Measurements from ENCODE around the gene EFHB.
"Not testable (repeated sequence)": the region's sequence is repeated elsewhere in the genome, so short reads cannot be mapped to it uniquely, and the experiment has no call there.

The EFHB gene

GRCh38 chr3:19920401-19921080 lies 13.5 kb downstream of the EFHB start:
- no peak for DNase-seq

- no peak for DNase-seq
Observed at GRCh38 chr3:19917167-19917566, 16.9 kb downstream of the EFHB start.

- DNase-seq = no peak
Observed at GRCh38 chr3:19911452-19911851, 22.6 kb downstream of the EFHB start.

- no peak for DNase-seq
Observed at GRCh38 chr3:19907523-19907922, 26.5 kb downstream of the EFHB start.

- no peak for DNase-seq
Observed at GRCh38 chr3:19903649-19904048, 30.4 kb downstream of the EFHB start.

GRCh38 chr3:19901918-19902317 lies 32.1 kb downstream of the EFHB start:
- DNase-seq = no peak

- DNase-seq = no peak
Observed at GRCh38 chr3:19901337-19901736, 32.7 kb downstream of the EFHB start.

GRCh38 chr3:19899833-19900232 lies 34.2 kb downstream of the EFHB start:
- DNase-seq = not testable (repeated sequence)

GRCh38 chr3:19899264-19899663 lies 34.8 kb downstream of the EFHB start:
- no peak for DNase-seq

- no peak for DNase-seq
Observed at GRCh38 chr3:19898721-19899120, 35.3 kb downstream of the EFHB start.

- no peak for DNase-seq
Observed at GRCh38 chr3:19891740-19892139, 42.3 kb downstream of the EFHB start.

- DNase-seq = no peak
Observed at GRCh38 chr3:19888428-19889152, 45.4 kb downstream of the EFHB start.

GRCh38 chr3:19887122-19887521 lies 46.9 kb downstream of the EFHB start:
- not testable (repeated sequence) for DNase-seq

- no peak for DNase-seq
Observed at GRCh38 chr3:19886404-19886803, 47.6 kb downstream of the EFHB start.

GRCh38 chr3:19885468-19885867 lies 48.5 kb downstream of the EFHB start:
- DNase-seq = peak in 1 of 2 donors; percentile 39

GRCh38 chr3:19881852-19882251 lies 52.2 kb downstream of the EFHB start:
- no peak for DNase-seq

- no peak for DNase-seq
Observed at GRCh38 chr3:19881036-19881435, 53.0 kb downstream of the EFHB start.

GRCh38 chr3:19877656-19878055 lies 56.4 kb downstream of the EFHB start:
- no peak for DNase-seq

GRCh38 chr3:19866751-19867347 lies 67.2 kb downstream of the EFHB start:
- DNase-seq = peak; percentile 42 to 69

GRCh38 chr3:19855318-19855717 lies 78.7 kb downstream of the EFHB start:
- DNase-seq = not testable (repeated sequence)

GRCh38 chr3:19846609-19847008 lies 87.4 kb downstream of the EFHB start:
- DNase-seq = not testable (repeated sequence)
